H9 (cell line): ENCODE measurements around the gene MAP3K9. TPM values are rescaled to one million over a fixed set of nuclear protein-coding genes. Genes with fewer than 3 reads are reported as not detected.
"Not testable (repeated sequence)": the region's sequence is repeated elsewhere in the genome, so short reads cannot be mapped to it uniquely, and the experiment has no call there.

Experiments used
- DNase-seq: peaks from one replicate; pipeline ENCODE4 v3.0.0-alpha.2; 2017
- H2AFZ ChIP-seq: one replicate; pipeline ENCODE4 v1.6.1; 2013; ENCODE audit warnings: mild to moderate bottlenecking, low read length, control low read depth, moderate library complexity
- H2AK5ac ChIP-seq: 2 replicates; pipeline ENCODE4 v1.6.1; 2013; ENCODE audit warnings: low read length, control low read depth, mixed read lengths; ENCODE audit not compliant: insufficient read length
- H2BK120ac ChIP-seq: one replicate; pipeline ENCODE4 v1.6.1; 2013; ENCODE audit warnings: low read depth, mild to moderate bottlenecking, low read length, control low read depth, inconsistent platforms; ENCODE audit not compliant: poor library complexity, severe bottlenecking
- H2BK12ac ChIP-seq: 2 replicates; pipeline ENCODE4 v1.6.1; 2013; ENCODE audit warnings: low read length, control low read depth, mixed read lengths, low read depth; ENCODE audit not compliant: insufficient read length
- H2BK15ac ChIP-seq: 2 replicates; pipeline ENCODE4 v1.6.1; 2013; ENCODE audit warnings: low read depth, low read length, control low read depth
- H2BK20ac ChIP-seq: one replicate; pipeline ENCODE4 v1.6.1; 2013; ENCODE audit warnings: low read depth, mild to moderate bottlenecking, low read length, control low read depth, inconsistent platforms; ENCODE audit not compliant: poor library complexity, severe bottlenecking
- H2BK5ac ChIP-seq: 2 replicates; pipeline ENCODE4 v1.6.1; 2013; ENCODE audit warnings: low read length, control low read depth, mixed read lengths; ENCODE audit not compliant: insufficient read length
- H3K14ac ChIP-seq: 2 replicates; pipeline ENCODE4 v1.6.1; 2013; ENCODE audit warnings: low read length, control low read depth; ENCODE audit not compliant: insufficient read depth
- H3K18ac ChIP-seq: 2 replicates; pipeline ENCODE4 v1.6.1; 2013; ENCODE audit warnings: low read depth, mild to moderate bottlenecking, mixed read lengths, low read length, control low read depth; ENCODE audit not compliant: insufficient read length
- H3K23ac ChIP-seq: 2 replicates; pipeline ENCODE4 v1.6.1; 2013; ENCODE audit warnings: low read length, control low read depth, mixed read lengths, low read depth; ENCODE audit not compliant: insufficient read length
- H3K23me2 ChIP-seq: 2 replicates; pipeline ENCODE4 v1.6.1; 2013; ENCODE audit warnings: low read depth, mild to moderate bottlenecking, mixed read lengths, low read length, control low read depth; ENCODE audit not compliant: insufficient read length, poor library complexity, severe bottlenecking
- H3K27ac ChIP-seq: 2 replicates; pipeline ENCODE4 v1.5.1; 2013; ENCODE audit warnings: low read length, control low read depth, mixed read lengths, low read depth; ENCODE audit not compliant: insufficient read length
- H3K27me3 ChIP-seq: 2 replicates; pipeline ENCODE4 v1.6.1; 2013; ENCODE audit warnings: low read length, control low read depth, inconsistent platforms; ENCODE audit not compliant: insufficient read depth
- H3K4ac ChIP-seq: 2 replicates; pipeline ENCODE4 v1.6.1; 2013; ENCODE audit warnings: low read depth, mild to moderate bottlenecking, control low read depth, inconsistent platforms, low read length, moderate library complexity
- H3K4me1 ChIP-seq: 2 replicates; pipeline ENCODE4 v1.6.1; 2013; ENCODE audit warnings: low read length, control low read depth, inconsistent platforms; ENCODE audit not compliant: insufficient read depth
- H3K4me2 ChIP-seq: 2 replicates; pipeline ENCODE4 v1.6.1; 2013; ENCODE audit warnings: low read length, control low read depth, mixed read lengths; ENCODE audit not compliant: insufficient read length, insufficient read depth
- H3K56ac ChIP-seq: 2 replicates; pipeline ENCODE4 v1.6.1; 2013; ENCODE audit warnings: low read depth, mild to moderate bottlenecking, mixed read lengths, low read length, control low read depth; ENCODE audit not compliant: insufficient read length
- H3K79me1 ChIP-seq: 2 replicates; pipeline ENCODE4 v1.6.1; 2013; ENCODE audit warnings: low read depth, mild to moderate bottlenecking, moderate library complexity, low read length, control low read depth, inconsistent platforms; ENCODE audit not compliant: insufficient read depth, poor library complexity, severe bottlenecking
- H3K79me2 ChIP-seq: 2 replicates; pipeline ENCODE4 v1.6.1; 2013; ENCODE audit warnings: low read length, control low read depth, inconsistent platforms; ENCODE audit not compliant: insufficient read depth
- H3K9ac ChIP-seq: 2 replicates; pipeline ENCODE4 v1.6.1; 2013; ENCODE audit warnings: low read length, control low read depth, mixed read lengths; ENCODE audit not compliant: insufficient read length; ENCODE audit errors: extremely low read depth
- H3K9me3 ChIP-seq: one replicate; pipeline ENCODE4 v1.6.1; 2013; ENCODE audit warnings: low read depth, low read length, inconsistent platforms; ENCODE audit not compliant: control insufficient read depth
- H3T11ph ChIP-seq: one replicate; pipeline ENCODE4 v1.6.1; 2013; ENCODE audit warnings: mild to moderate bottlenecking, low read length, control low read depth, inconsistent platforms
- H4K20me1 ChIP-seq: one replicate; pipeline ENCODE4 v1.6.1; 2013; ENCODE audit not compliant: control insufficient read depth, insufficient read length, insufficient read depth
- H4K5ac ChIP-seq: 2 replicates; pipeline ENCODE4 v1.6.1; 2013; ENCODE audit warnings: low read depth, mild to moderate bottlenecking, mixed read lengths, low read length, control low read depth; ENCODE audit not compliant: insufficient read length
- H4K8ac ChIP-seq: replicated peaks from 2 replicates; pipeline ENCODE4 v1.6.1; 2013; ENCODE audit warnings: low read length, control low read depth, mixed read lengths, low read depth; ENCODE audit not compliant: insufficient read length
- H4K91ac ChIP-seq: 2 replicates; pipeline ENCODE4 v1.6.1; 2013; ENCODE audit warnings: low read depth, mild to moderate bottlenecking, moderate library complexity, mixed read lengths, low read length, control low read depth; ENCODE audit not compliant: insufficient read length
- H3K27ac Mint-ChIP-seq, 3 experiments: 2 replicates in 2 of 3; 3 replicates in 1 of 3; pipeline ENCODE4 v1.8.0; 2020 to 2021; ENCODE audit warnings: mixed read lengths in 3 of 3, mild to moderate bottlenecking in 1 of 3, moderate library complexity in 1 of 3
- H3K27me3 Mint-ChIP-seq: 2 replicates; pipeline ENCODE4 v1.8.0; 2021; ENCODE audit warnings: low read depth, mild to moderate bottlenecking, moderate library complexity, mixed read lengths
- H3K36me3 Mint-ChIP-seq, 3 experiments: 2 replicates in 2 of 3; 3 replicates in 1 of 3; pipeline ENCODE4 v1.8.0; 2020 to 2021; ENCODE audit warnings: low read depth in 3 of 3, mixed read lengths in 3 of 3; ENCODE audit not compliant: insufficient read depth in 1 of 3
- H3K4me1 Mint-ChIP-seq, 2 experiments: 2 replicates each; pipeline ENCODE4 v1.8.0; 2020; ENCODE audit warnings: mixed read lengths in 2 of 2
- H3K4me3 Mint-ChIP-seq, 2 experiments: 2 replicates in 1 of 2; 3 replicates in 1 of 2; pipeline ENCODE4 v1.8.0; 2020 to 2021; ENCODE audit warnings: mild to moderate bottlenecking in 2 of 2, mixed read lengths in 2 of 2, moderate library complexity in 1 of 2
- H3K9me3 Mint-ChIP-seq, 2 experiments: 2 replicates in 1 of 2; 3 replicates in 1 of 2; pipeline ENCODE4 v1.8.0; 2020; ENCODE audit warnings: mild to moderate bottlenecking in 2 of 2, mixed read lengths in 2 of 2, moderate library complexity in 1 of 2
- CTCF ChIP-seq: fragments of 200-600 bp; sonication (generic); conservative IDR thresholded peaks from 3 replicates; pipeline ENCODE4 v1.8.0; 2021; ENCODE audit warnings: antibody characterized with exemption, mild to moderate bottlenecking
- WGBS: extraction: QIAGEN DNeasy Blood & Tissue Kit; methylation state at CpG from one replicate; pipeline ENCODE4 v1.1.7; 2013; ENCODE audit warnings: missing lambda C conversion rate, low lambda C conversion rate, mixed read lengths; ENCODE audit not compliant: insufficient read length; ENCODE audit errors: extremely low coverage; 5-methylcytosine and 5-hydroxymethylcytosine counted together
- total RNA-seq: library from RNA; stranded (reverse); gene quantifications from 2 replicates; pipeline ENCODE4 v1.2.1, GENCODE V29; 2021

Gene MAP3K9
- total RNA-seq, 1 experiment from 2014 or later: 20.0 TPM

- H3K9me3 ChIP-seq: no peaks in the 10 kb centered on the region
- H3K4me1 Mint-ChIP-seq: peaks cover 43 to 45% of the 10 kb centered on the region in 2 experiments
- H3K9ac ChIP-seq: no peak overlapping the region
- no peaks in the 10 kb centered on the region for H3K36me3 Mint-ChIP-seq
- no peak overlapping the region for H3K18ac ChIP-seq
- no peak overlapping the region for H2BK20ac ChIP-seq
- no peak overlapping the region for H3K56ac ChIP-seq
- no peak overlapping the region for H2BK12ac ChIP-seq
- no peak overlapping the region for H3K23ac ChIP-seq
- no CpG with 5 or more reads among the region's 1 CpG for WGBS
- H3K4me2 ChIP-seq: no peak overlapping the region
- no peak overlapping the region for H3K4ac ChIP-seq
- no peak overlapping the region for H3K27ac Mint-ChIP-seq
- H3K9me3 Mint-ChIP-seq: no peaks in the 10 kb centered on the region
- H3T11ph ChIP-seq: no peak overlapping the region
- TF ChIP-seq CTCF: no peak
- no peaks in the 10 kb centered on the region for H4K20me1 ChIP-seq
- no peak overlapping the region for H4K5ac ChIP-seq
- no peak overlapping the region for H3K14ac ChIP-seq
- no peaks in the 10 kb centered on the region for H3K79me1 ChIP-seq
- H2BK120ac ChIP-seq: no peak overlapping the region
- no peak overlapping the region for H4K91ac ChIP-seq
- DNase-seq: no peak
- no peak overlapping the region for H2BK5ac ChIP-seq
- no peaks in the 10 kb centered on the region for H3K23me2 ChIP-seq
- H2AK5ac ChIP-seq: no peak overlapping the region
- H3K27me3 Mint-ChIP-seq: peaks cover 3% of the 10 kb centered on the region; the same call in 1 of the 2 replicates
- H2BK15ac ChIP-seq: no peak overlapping the region
- H3K4me1 ChIP-seq: peaks cover 23% of the 10 kb centered on the region
- H2AFZ ChIP-seq: no peak overlapping the region
- no peak overlapping the region for H3K4me3 Mint-ChIP-seq
- no peak overlapping the region for H4K8ac ChIP-seq
- H3K27ac ChIP-seq: no peak overlapping the region
- H3K27me3 ChIP-seq: no peaks in the 10 kb centered on the region
- H3K79me2 ChIP-seq: no peaks in the 10 kb centered on the region
Observed at GRCh38 chr14:70704960-70705359, 104.4 kb downstream of the MAP3K9 start.

- not testable (repeated sequence) for H3K79me2 ChIP-seq, H3K27ac ChIP-seq, H3K4me2 ChIP-seq, H4K20me1 ChIP-seq, H2BK15ac ChIP-seq, H3K56ac ChIP-seq, H4K91ac ChIP-seq, H3K14ac ChIP-seq, H2AFZ ChIP-seq, H3K23ac ChIP-seq, H3K9me3 Mint-ChIP-seq, H2BK5ac ChIP-seq, H4K5ac ChIP-seq, H3K4me3 Mint-ChIP-seq, H3K79me1 ChIP-seq, H2BK20ac ChIP-seq, H2AK5ac ChIP-seq, H4K8ac ChIP-seq, H3K23me2 ChIP-seq, H3K27me3 Mint-ChIP-seq, H3K36me3 Mint-ChIP-seq, H3K27me3 ChIP-seq, H3T11ph ChIP-seq, H3K4ac ChIP-seq, H3K9me3 ChIP-seq, DNase-seq, H2BK12ac ChIP-seq, H3K9ac ChIP-seq, H2BK120ac ChIP-seq, H3K27ac Mint-ChIP-seq, H3K18ac ChIP-seq
- H3K4me1 Mint-ChIP-seq: peaks cover 33 to 35% of the 10 kb centered on the region in 2 experiments
- WGBS: no CpG with 5 or more reads among the region's 1 CpG
- peaks cover 21% of the 10 kb centered on the region for H3K4me1 ChIP-seq
Observed at GRCh38 chr14:70703621-70704168, 105.6 kb downstream of the MAP3K9 start.
